ENCODE results near the gene RBP7. TPM values are rescaled to one million over a fixed set of nuclear protein-coding genes. Genes with fewer than 3 reads are reported as not detected.

RBP7 gene
- total RNA-seq, 2 donors from 2014 or later, result not detected

Other genes with a start within 250 kb of the RBP7 start
- gene CLSTN1, start 173.3 kb upstream of the RBP7 start, total RNA-seq, result 10 to 100 TPM; 41.7 to 55.5 TPM
- gene CTNNBIP1, start 87.0 kb upstream of the RBP7 start, total RNA-seq, result 1 to 10 TPM; 5.6 to 9.7 TPM
- 10 to 100 TPM; 17.4 to 28.4 TPM for gene LZIC, start 53.8 kb upstream of the RBP7 start, total RNA-seq
- 1 to 10 TPM; 5.5 to 8.4 TPM for gene NMNAT1, start 53.8 kb upstream of the RBP7 start, total RNA-seq
- 10 to 100 TPM; 44.2 to 47.4 TPM for gene UBE4B, start 35.7 kb downstream of the RBP7 start, total RNA-seq
- 10 to 100 TPM; 13.5 to 17.0 TPM for gene KIF1B, start 213.3 kb downstream of the RBP7 start, total RNA-seq